Measurements from ENCODE around the gene DNAH7. TPM values are rescaled to one million over a fixed set of nuclear protein-coding genes. Genes with fewer than 3 reads are reported as not detected.

Gene DNAH7
- total and polyA plus RNA-seq, 2 of the 8 experiments (the other 6 are each of a cell fraction or from before 2014, with no cell fraction given) = 0.07 to 0.08 TPM

GRCh38 chr2:195766691-195767090 is 301.9 kb downstream of the DNAH7 start:
- no peak overlapping the region for H4K8ac ChIP-seq (ENCODE audit: extremely low read depth, insufficient read depth, low read length)
- no peaks in the 10 kb centered on the region for H3K27me3 ChIP-seq (replicated peaks in 1 of 4; ENCODE audit: control insufficient read depth in 3 of 4, extremely low read depth in 1 of 4, insufficient read depth in 3 of 4, low read length in 3 of 4)
- H3K4me2 ChIP-seq (ENCODE audit: insufficient read depth in 1 of 2, low read depth in 2 of 2, low read length in 2 of 2) = no peak overlapping the region
- H3K9ac ChIP-seq (replicated peaks in 1 of 4; ENCODE audit: extremely low read depth in 1 of 4, low read depth in 3 of 4, low read length in 3 of 4) = no peak overlapping the region
- no peak overlapping the region for H2AK5ac ChIP-seq (ENCODE audit: low read depth, low read length)
- no peaks in the 10 kb centered on the region for H3K4me1 ChIP-seq (replicated peaks in 1 of 4; ENCODE audit: control insufficient read depth in 3 of 4, insufficient read depth in 4 of 4, low read length in 3 of 4)
- 97% methylated on average over 1 of the region's 1 CpG; no CpG with 5 or more reads in 1 of the 2 experiments for WGBS, 2 experiments (ENCODE audit: extremely low coverage in 1 of 2, insufficient coverage in 1 of 2, insufficient read length in 1 of 2, insufficient replicate concordance in 2 of 2, low coverage in 1 of 2, low lambda C conversion rate in 2 of 2, missing lambda C conversion rate in 1 of 2)
- H2BK5ac ChIP-seq (ENCODE audit: low read depth, low read length) = no peak overlapping the region
- no peak overlapping the region for H3K56ac ChIP-seq (replicated peaks; ENCODE audit: insufficient read length, low read depth, low read length)
- no peak overlapping the region for H2AFZ ChIP-seq (ENCODE audit: low read length)
- H3K14ac ChIP-seq (ENCODE audit: insufficient read length) = no peak overlapping the region
- no peak overlapping the region for H3K27ac ChIP-seq (ENCODE audit: low read depth, low read length)
- H3K23me2 ChIP-seq (ENCODE audit: low read depth, low read length) = no peaks in the 10 kb centered on the region
- FAIRE-seq = no peak
- no peak overlapping the region for H2BK20ac ChIP-seq (ENCODE audit: low read length)
- no peak overlapping the region for H3K18ac ChIP-seq (ENCODE audit: extremely low read depth, low read length)
- CTCF ChIA-PET (ENCODE audit: partially characterized antibody) = interaction anchor here (0.7 kb wide), 1 partner anchor 31 kb away, joined by 4 read pairs; no protein-coding TSS in a partner anchor
- DNase-seq (ENCODE audit: low read depth in 1 of 2, low spot score in 2 of 2) = no peak
- no peak overlapping the region for H3K4ac ChIP-seq (replicated peaks; ENCODE audit: insufficient read length, low read depth, low read length)
- H4K5ac ChIP-seq (ENCODE audit: insufficient read length, low read depth, low read length) = no peak overlapping the region
- H3K23ac ChIP-seq (ENCODE audit: insufficient read length) = no peak overlapping the region
- H3K79me2 ChIP-seq (ENCODE audit: control insufficient read depth in 1 of 2, insufficient read depth in 2 of 2, low read length in 2 of 2) = no peaks in the 10 kb centered on the region
- no peaks in the 10 kb centered on the region for H3K9me3 ChIP-seq (ENCODE audit: insufficient read depth in 2 of 2, low read depth in 1 of 2, low read length in 1 of 2)
- no peaks in the 10 kb centered on the region for H3K36me3 ChIP-seq (ENCODE audit: control insufficient read depth in 2 of 4, insufficient read depth in 4 of 4, low read length in 3 of 4)
- H3K4me3 ChIP-seq (ENCODE audit: extremely low read depth in 1 of 4, insufficient read depth in 2 of 4, low read depth in 3 of 4, low read length in 4 of 4) = no peak overlapping the region
- POLR2A ChIA-PET (ENCODE audit: partially characterized antibody) = no interaction called here
- no peaks in the 10 kb centered on the region for H4K20me1 ChIP-seq (replicated peaks in 1 of 2; ENCODE audit: control insufficient read depth in 1 of 2, insufficient read depth in 2 of 2, low read length in 2 of 2)
- H2BK15ac ChIP-seq (ENCODE audit: low read length) = no peak overlapping the region
- H4K91ac ChIP-seq (replicated peaks; ENCODE audit: insufficient read length, low read length) = no peak overlapping the region
- no peaks in the 10 kb centered on the region for H3K79me1 ChIP-seq (ENCODE audit: low read depth, low read length)
- no peak overlapping the region for H2BK12ac ChIP-seq (ENCODE audit: low read depth, low read length)
- H2BK120ac ChIP-seq (replicated peaks; ENCODE audit: low read depth, low read length) = no peak overlapping the region
- TF ChIP-seq RXRA (IDR thresholded peaks at IDR 0.05; ENCODE audit: insufficient read depth, low read depth, low read length) (no peak), TAF1 (IDR thresholded peaks at IDR 0.05; ENCODE audit: low read depth, low read length) (no peak), SP4 (IDR thresholded peaks at IDR 0.05; ENCODE audit: low read length) (no peak), ASH2L (IDR thresholded peaks at IDR 0.05; ENCODE audit: low read length) (no peak), BRCA1 (IDR thresholded peaks at IDR 0.05; ENCODE audit: low read depth, low read length) (no peak), HDAC2 (IDR thresholded peaks at IDR 0.05; ENCODE audit: borderline replicate concordance in 1 of 2, low read depth in 2 of 2, low read length in 2 of 2) (no peak), CTBP2 (IDR thresholded peaks at IDR 0.05; ENCODE audit: borderline replicate concordance, insufficient read depth, insufficient read length, low read length) (no peak), CHD2 (IDR thresholded peaks at IDR 0.05; ENCODE audit: low read length) (no peak), POU5F1 (IDR thresholded peaks at IDR 0.05; ENCODE audit: low read depth, low read length) (no peak), TBP (IDR thresholded peaks at IDR 0.05; ENCODE audit: low read depth, low read length) (no peak), RAD21 (IDR thresholded peaks at IDR 0.05 in 1 of 2, conservative IDR thresholded peaks at IDR 0.05 in 1 of 2; ENCODE audit: low read depth in 2 of 2, low read length in 2 of 2) (no peak), YY1 (IDR thresholded peaks at IDR 0.05; ENCODE audit: low read depth, low read length) (no peak), MAX (IDR thresholded peaks at IDR 0.05) (no peak), SRF (IDR thresholded peaks at IDR 0.05; ENCODE audit: low read depth, low read length) (no peak), CHD1 (IDR thresholded peaks at IDR 0.05; ENCODE audit: low read depth, low read length) (no peak), SIX5 (IDR thresholded peaks at IDR 0.05; ENCODE audit: low read depth, low read length) (no peak)
